Bronchial epithelial cell (primary cell): ENCODE measurements around the gene MIOX. TPM values are rescaled to one million over a fixed set of nuclear protein-coding genes. Genes with fewer than 3 reads are reported as not detected.

Experiments used
- DNase-seq: peaks from one replicate; pipeline ENCODE4 v3.0.0-alpha.2; 2010; ENCODE audit warnings: low read depth
- FAIRE-seq: peaks from 2 replicates; lab custom pipeline; 2011; peaks lifted over from hg19 to GRCh38; lab: Jason Lieb, UNC
- H3K27me3 ChIP-seq: 2 replicates; pipeline ENCODE4 v1.5.1; 2011; ENCODE audit warnings: low read length; ENCODE audit not compliant: control insufficient read depth, insufficient read depth
- H3K36me3 ChIP-seq: 2 replicates; pipeline ENCODE4 v1.5.1; 2011; ENCODE audit warnings: low read length; ENCODE audit not compliant: control insufficient read depth, insufficient read depth
- H3K4me3 ChIP-seq: 2 replicates; pipeline ENCODE4 v1.5.1; 2011; ENCODE audit warnings: mild to moderate bottlenecking, low read depth, low read length, control low read depth
- total RNA-seq: library from RNA; depleted of rRNA; stranded (reverse); fragments of >200 nt; gene quantifications from 2 replicates; pipeline ENCODE4 v1.2.1, GENCODE V29; 2014
- TF ChIP-seq, protein P1 (sequence below): IDR thresholded peaks from 2 replicates; pipeline ENCODE4 v1.5.1; 2011; ENCODE audit warnings: mild to moderate bottlenecking, moderate library complexity, low read length, control low read depth, inconsistent platforms; ENCODE audit not compliant: insufficient read depth, severe bottlenecking

Gene MIOX
- total RNA-seq, 1 donor from 2014 or later = not detected

DNA sequence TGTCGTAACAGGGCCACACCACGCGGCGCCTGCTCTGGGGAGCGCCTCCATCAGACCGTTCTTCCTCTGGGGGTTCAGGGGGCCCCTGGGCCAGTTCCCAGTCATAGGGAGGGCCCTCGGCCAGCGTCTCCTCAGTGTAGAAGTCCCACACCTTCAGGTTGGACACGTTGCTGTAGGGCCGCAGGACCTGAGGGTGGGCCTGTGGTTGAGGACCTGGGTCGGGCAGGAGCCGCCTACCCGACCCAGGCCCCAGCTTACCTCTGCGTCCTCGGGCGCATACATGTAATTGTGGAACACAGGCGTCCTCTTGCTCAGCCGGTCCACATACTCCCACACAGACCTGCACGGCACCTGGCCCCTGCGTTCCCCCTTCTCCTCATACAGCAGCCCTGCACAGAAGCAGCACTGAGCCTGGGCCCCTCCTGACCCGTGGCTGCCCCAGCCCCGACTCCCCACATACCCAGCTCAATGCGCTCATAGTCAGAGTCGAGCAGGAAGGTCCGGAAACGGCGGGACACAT lies 32.0 kb upstream of the MIOX start:
- DNase-seq (no peak), FAIRE-seq (no peak)
- peaks cover 49% of the 10 kb centered on the region for H3K36me3 ChIP-seq
- H3K4me3 ChIP-seq = no peak overlapping the region
- H3K27me3 ChIP-seq = no peaks in the 10 kb centered on the region
- TF ChIP-seq, protein P1, sequence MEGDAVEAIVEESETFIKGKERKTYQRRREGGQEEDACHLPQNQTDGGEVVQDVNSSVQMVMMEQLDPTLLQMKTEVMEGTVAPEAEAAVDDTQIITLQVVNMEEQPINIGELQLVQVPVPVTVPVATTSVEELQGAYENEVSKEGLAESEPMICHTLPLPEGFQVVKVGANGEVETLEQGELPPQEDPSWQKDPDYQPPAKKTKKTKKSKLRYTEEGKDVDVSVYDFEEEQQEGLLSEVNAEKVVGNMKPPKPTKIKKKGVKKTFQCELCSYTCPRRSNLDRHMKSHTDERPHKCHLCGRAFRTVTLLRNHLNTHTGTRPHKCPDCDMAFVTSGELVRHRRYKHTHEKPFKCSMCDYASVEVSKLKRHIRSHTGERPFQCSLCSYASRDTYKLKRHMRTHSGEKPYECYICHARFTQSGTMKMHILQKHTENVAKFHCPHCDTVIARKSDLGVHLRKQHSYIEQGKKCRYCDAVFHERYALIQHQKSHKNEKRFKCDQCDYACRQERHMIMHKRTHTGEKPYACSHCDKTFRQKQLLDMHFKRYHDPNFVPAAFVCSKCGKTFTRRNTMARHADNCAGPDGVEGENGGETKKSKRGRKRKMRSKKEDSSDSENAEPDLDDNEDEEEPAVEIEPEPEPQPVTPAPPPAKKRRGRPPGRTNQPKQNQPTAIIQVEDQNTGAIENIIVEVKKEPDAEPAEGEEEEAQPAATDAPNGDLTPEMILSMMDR = no peak

DNA sequence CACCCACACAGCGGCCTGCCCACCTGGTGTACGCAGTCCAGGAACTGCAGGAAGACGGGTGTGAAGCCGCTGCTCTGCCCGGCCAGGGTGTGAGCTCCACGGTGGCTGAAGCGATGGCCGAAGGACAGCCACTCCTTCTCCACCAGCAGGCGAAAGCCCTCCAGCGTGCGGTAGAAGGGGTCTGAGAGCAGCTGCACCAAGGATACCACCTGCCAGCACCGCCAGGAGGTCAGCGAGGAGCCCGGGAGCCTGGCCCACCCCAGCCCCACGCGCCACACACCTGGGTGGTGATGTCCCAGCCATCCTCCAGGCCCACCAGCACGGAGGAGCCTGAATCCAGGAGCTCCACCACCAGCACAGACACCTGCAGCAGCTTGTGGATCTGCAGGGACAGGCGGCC lies 31.5 kb upstream of the MIOX start:
- H3K4me3 ChIP-seq = no peak overlapping the region
- no peaks in the 10 kb centered on the region for H3K27me3 ChIP-seq
- DNase-seq = no peak
- FAIRE-seq = no peak
- peaks cover 52% of the 10 kb centered on the region for H3K36me3 ChIP-seq
- TF ChIP-seq, protein P1 = no peak

DNA sequence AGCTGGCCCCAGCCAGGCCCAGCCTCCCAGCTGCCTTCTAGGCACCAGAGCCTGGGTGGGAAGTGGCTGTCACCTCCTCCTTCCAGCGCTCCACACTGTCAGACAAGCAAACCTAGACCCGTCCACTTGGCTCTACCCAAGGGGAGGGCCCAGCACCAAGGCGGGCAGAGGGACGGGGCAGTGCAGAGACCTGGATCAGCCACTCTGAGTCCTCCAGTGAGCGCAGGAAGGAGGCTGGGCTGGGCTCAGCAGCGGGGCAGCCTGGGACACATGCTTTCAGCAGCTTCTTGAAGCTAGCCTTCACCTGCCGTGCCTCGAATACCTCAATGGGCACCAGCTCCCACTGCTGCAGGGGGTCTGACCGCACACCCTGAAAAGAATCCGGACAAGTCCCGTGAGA lies 30.6 kb upstream of the MIOX start:
- DNase-seq = no peak
- no peak for FAIRE-seq
- Histone ChIP-seq H3K36me3 (peaks cover 58% of the 10 kb centered on the region), H3K27me3 (no peaks in the 10 kb centered on the region), H3K4me3 (no peak overlapping the region)
- TF ChIP-seq, protein P1 = no peak

DNA sequence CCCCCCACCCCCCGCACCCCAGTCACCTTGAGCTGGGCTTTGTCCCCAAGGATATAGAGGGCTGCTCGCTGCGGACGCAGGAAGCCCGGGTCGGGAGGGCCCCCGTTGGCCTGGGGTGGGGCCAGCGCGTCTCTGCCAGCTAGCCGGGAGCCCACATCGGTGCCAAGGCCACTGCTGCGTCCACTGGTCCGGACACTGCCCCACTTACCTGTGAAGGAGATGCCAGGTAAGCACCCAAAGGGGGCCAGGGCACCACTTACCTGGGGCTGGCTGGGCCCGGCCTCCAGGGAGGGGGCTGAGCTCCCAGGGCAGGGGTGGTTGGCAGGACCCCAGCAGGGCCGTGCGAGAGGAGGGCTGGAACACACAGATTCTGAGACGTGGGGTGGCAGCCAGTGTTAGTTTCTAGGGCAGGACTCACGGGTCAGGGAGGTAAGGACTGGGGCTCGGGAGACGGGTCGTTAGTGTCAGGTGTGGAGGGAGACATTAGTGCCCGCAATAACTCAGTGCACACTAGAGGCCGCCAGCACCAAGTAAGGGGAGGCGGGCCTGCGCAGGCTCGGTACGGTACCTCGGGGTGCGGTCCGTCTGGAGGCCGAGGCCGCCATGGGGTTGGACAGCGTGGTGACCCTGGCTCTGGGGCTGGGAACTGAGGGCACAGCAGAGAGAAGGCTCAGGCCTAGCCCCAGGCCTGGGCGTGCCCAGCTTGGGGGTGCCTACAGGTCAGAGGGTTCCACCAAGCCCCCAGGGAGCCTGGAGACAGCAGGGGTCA lies 30.0 kb upstream of the MIOX start:
- Histone ChIP-seq H3K36me3 (peaks cover 59% of the 10 kb centered on the region), H3K27me3 (no peaks in the 10 kb centered on the region), H3K4me3 (no peak overlapping the region)
- TF ChIP-seq, protein P1 = no peak
- no peak for DNase-seq
- FAIRE-seq = no peak

DNA sequence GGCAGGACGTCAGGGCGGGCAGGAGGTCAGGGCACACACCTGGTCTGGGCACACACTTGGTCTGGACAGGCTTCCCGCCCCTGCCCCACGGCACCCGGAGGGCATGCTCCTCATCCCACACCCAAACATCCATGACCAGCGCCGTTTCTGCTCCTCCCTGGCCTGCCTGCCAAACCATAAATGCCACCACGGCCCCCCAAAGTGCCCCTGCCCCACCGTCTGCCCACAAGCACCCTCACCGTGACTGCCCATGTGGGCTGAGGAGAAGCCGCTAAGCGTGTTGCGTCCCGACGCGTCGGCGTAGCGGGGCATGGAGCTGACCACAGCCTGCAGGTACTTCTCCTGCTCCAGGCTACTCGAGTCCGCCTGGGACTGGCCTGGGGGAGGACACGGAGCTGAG lies 27.6 kb upstream of the MIOX start:
- Histone ChIP-seq H3K27me3 (no peaks in the 10 kb centered on the region), H3K36me3 (peaks cover 62% of the 10 kb centered on the region), H3K4me3 (no peak overlapping the region)
- DNase-seq (no peak), FAIRE-seq (no peak)
- TF ChIP-seq, protein P1 = no peak
